KOPT-K1 (cell line): ENCODE data around the gene CFD.

Source experiments
- H3K27ac ChIP-seq: fragments of 200-600 bp; sonication (generic); 2 replicates; pipeline ENCODE4 v1.5.1; 2016; ENCODE audit warnings: antibody characterized with exemption, mild to moderate bottlenecking, low read depth, low read length; ENCODE audit not compliant: poor library complexity, severe bottlenecking
- H3K36me3 ChIP-seq: fragments of 200-600 bp; sonication (generic); 2 replicates; pipeline ENCODE4 v1.5.1; 2017; ENCODE audit warnings: antibody characterized with exemption, mild to moderate bottlenecking, low read length, moderate library complexity; ENCODE audit not compliant: insufficient read depth
- H3K9me3 ChIP-seq: fragments of 200-600 bp; sonication (generic); 2 replicates; pipeline ENCODE4 v1.5.1; 2017; ENCODE audit warnings: antibody characterized with exemption, low read length, mild to moderate bottlenecking; ENCODE audit not compliant: insufficient read depth, poor library complexity, severe bottlenecking

The CFD gene

DNA sequence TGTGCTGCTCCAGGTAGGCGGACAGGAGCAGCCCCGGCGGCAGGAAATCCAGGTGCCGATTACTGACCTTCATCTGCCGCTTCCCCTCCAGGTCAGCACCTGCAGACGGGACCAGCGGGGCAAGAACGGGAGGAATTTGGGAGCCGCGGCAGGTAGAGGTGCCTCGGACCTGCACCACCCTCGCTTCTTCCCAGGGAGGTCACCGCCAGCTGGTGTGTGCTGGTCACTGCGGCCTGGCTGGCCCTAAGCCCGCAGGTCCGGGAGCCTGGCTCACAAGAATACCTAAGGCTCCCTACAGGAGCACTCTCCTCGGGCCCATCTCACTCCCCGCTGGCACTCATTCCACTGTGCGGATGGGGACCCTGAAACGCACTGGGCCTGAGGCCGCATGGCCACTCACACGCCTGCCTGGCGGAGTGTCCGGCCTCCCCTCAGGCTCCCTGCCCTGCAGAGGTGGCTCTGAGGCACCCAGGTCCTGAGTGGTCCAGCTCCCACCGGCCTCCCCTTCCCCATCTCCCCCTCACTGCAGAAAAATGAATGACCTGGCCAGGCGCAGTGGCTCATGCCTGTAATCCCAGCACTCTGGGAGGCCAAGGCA lies 38.1 kb downstream of the CFD start:
- H3K36me3 ChIP-seq, result peaks cover 8% of the 10 kb centered on the region; the same call in 1 of the 2 replicates
- H3K9me3 ChIP-seq, result no peaks in the 10 kb centered on the region
- no peak overlapping the region for H3K27ac ChIP-seq

DNA sequence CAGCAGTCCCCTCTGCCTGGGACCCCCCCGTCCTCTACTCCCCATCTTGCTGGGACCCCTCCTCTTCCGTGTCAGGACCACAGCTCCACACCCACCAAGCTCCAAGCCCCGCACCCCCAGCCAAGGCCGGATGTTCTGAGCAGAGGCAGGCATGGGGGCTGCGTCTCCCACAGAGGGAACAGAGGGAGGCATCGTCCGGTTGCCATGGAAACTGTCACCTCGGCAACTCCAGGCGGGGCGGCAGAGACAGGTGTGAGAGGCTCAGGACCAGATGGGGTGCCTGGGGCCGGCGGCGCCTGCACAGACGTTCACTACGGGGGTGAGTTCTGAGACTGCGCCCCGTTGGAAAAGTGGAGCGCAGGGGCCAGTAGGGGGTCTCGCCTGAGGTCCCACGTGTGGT lies 39.2 kb downstream of the CFD start:
- H3K36me3 ChIP-seq, result peaks cover 8% of the 10 kb centered on the region; the same call in 1 of the 2 replicates
- H3K27ac ChIP-seq, result no peak overlapping the region
- H3K9me3 ChIP-seq, result no peaks in the 10 kb centered on the region

DNA sequence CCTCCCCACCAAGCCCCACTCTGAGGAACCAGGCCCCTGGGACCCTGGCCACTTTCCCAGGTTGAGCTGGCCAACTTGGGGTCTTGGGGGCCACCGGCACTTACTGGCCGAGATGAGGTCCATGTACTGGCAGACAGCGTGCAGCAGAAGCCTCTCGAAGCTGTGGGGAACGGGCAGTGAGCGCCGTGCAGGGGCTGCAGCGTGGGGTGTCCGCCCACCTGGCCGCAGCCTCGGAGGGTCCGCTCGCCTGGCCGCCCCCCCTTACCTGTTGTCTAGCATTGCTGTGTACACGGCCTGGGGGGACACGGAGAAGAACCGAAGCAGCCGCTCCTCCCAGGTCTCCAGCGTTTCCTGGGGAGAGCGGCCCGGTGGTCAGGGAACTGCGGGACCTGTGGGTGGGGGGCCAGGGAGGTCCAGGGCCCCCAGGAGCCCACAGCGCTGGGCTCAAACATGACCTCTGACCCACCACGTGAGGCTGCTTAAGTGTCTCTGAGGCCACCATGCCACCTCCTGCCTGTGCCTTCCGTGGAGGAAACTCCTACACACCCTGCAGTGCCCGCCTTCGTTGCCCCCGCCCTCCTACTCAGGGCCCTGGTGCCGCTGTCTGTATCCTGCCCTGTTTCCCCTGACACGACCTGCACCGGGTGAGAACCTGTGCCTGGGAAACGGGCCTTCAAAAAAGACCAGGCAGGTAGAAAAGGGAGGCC lies 40.0 kb downstream of the CFD start:
- Histone ChIP-seq H3K9me3 (no peaks in the 10 kb centered on the region), H3K36me3 (peaks cover 8% of the 10 kb centered on the region; the same call in 1 of the 2 replicates), H3K27ac (no peak overlapping the region)

DNA sequence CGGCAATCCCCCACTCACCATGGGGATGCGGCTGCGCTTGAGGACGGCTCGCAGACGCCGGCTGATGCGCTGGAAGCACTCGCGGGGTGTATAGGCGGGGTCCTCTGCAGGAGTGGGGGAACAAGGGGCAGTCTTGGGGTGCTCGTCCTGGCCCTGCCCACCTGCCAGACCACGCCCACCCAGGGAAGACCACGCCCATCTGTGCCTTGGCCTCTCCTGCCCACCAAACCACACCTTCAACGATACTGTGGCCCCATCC lies 40.5 kb downstream of the CFD start:
- Histone ChIP-seq H3K27ac (no peak overlapping the region), H3K36me3 (peaks cover 8% of the 10 kb centered on the region; the same call in 1 of the 2 replicates), H3K9me3 (no peaks in the 10 kb centered on the region)

DNA sequence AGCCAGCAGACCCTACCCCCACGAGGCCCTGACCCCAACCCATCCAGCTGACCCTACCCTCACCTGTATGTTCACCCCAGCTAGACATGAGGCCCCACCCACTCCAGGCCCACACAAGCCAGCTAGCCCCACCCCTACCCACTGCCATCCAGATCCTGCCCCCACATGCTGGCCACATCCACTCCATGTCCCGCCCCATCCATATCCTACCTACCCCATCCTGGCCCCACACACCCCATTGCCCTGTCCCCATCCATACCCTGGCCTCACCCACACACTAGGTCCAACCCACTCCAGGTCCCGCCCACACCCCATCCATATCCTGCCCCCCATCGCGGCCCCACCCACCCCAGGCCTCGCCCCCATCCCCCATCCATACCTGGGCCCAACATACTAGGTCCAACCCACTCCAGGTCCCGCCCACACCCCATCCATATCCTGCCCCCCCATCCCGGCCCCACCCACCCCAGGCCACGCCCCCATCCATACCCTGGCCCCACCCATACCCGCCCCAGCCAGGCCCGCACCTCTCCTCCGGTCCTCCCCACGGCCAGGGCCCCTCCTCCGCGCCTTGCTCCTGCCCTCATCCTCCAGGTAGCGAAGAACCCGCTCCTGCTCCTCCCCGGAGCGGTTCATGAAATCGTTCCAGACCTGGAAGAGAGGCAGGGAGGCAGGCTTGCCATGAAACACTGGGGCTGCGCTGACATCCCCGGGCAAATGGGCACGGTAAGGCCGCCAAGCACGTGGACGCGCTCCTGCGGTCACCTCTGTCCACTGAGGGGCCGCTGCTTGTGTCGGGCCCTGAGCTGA lies 41.0 kb downstream of the CFD start:
- Histone ChIP-seq H3K9me3 (no peaks in the 10 kb centered on the region), H3K27ac (no peak overlapping the region), H3K36me3 (peaks cover 8% of the 10 kb centered on the region; the same call in 1 of the 2 replicates)

DNA sequence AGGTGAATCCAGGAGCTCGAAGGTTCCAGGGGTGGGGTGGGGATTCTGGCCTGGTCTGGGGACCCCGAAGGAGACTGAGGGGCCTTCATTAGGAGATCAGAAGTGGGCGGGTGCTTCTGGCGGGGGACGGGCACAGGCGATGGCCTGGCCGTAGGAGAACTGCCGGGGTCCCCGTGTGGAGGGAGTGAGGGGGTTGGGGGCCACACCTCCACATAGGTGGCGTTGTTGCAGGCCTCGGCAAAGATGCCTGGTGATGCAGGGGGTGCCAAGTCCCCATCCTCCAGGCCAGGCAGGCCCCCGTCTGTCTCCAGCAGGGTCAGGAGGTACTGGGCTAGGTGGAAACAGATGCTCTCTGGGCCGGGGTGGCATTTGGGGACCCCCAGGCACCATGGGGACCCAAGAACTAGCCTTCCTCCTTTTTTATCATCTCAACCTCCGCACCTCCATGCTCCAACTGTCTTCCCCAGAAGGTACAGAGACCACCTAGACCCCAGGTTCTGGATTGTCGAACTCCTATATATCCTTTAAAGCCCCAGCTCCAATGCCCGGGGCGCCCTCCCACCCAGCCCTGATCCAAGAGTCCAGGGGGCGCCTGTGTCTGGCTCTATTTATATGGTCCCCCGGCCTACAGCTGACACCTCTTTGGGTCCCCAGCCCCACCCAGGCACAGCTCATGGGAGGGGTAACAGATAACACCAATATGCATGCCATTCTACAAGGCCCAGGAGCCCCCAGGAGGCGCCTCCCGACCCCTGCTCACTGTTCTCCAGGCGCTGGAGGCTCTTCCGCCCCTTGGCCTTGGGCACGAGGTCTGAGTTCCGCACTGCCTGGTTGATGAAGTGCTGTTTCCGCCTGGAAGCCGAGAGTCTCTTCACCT lies 42.0 kb downstream of the CFD start:
- no peaks in the 10 kb centered on the region for H3K9me3 ChIP-seq
- H3K36me3 ChIP-seq, result peaks cover 8% of the 10 kb centered on the region; the same call in 1 of the 2 replicates
- no peak overlapping the region for H3K27ac ChIP-seq

DNA sequence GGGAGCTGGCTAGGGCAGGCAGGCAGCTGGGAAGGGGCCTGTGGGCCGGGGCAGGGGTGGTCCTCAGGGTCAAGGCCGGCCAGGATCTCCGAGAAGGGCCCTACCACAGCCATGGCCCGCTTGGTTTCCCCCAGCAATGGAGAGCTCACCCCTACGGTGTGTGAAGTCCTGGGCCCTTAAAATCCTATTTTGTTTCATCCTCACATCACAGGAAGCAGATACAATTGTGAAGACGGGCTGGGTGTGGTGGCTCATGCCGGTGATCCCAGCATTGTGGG lies 42.6 kb downstream of the CFD start:
- no peak overlapping the region for H3K27ac ChIP-seq
- H3K9me3 ChIP-seq, result no peaks in the 10 kb centered on the region
- H3K36me3 ChIP-seq, result peaks cover 5% of the 10 kb centered on the region; the same call in 1 of the 2 replicates

DNA sequence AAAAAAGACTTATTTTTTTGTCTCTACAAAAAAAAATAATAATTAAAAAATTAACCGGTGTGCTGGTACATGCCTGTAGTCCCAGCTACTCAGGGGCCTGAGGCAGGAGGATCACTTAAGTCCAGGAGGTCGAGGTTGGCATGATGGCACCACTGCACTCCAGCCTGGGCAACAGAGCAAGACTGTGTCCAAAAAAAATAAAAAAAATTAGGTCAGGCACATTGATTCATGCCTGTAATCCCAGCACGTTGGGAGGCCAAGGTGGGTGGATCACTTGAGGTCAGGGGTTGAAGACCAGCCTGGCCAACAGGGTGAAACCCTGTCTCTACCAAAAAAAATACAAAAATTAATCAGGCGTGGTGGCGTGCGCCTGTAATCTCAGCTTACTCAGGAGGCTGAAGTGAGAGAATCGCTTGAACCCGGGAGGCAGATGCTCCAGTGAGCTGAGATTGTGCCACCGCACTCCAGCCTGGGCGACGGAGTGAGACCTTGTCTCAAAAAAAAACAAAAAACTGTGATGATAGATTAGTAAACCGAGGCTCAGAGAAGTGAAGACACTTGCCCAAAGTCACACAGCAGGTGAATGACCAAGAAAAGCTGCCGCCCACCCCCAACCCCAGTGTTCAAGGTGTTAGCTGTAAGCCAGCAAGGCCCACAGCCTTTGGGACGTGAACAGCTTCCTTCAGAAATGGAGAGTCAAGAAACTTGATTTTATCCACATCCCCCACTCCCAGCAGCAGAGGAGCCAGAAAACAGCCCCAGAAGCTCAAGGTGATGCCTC lies 43.2 kb downstream of the CFD start:
- H3K9me3 ChIP-seq, result no peaks in the 10 kb centered on the region
- no peaks in the 10 kb centered on the region for H3K36me3 ChIP-seq
- no peak overlapping the region for H3K27ac ChIP-seq

DNA sequence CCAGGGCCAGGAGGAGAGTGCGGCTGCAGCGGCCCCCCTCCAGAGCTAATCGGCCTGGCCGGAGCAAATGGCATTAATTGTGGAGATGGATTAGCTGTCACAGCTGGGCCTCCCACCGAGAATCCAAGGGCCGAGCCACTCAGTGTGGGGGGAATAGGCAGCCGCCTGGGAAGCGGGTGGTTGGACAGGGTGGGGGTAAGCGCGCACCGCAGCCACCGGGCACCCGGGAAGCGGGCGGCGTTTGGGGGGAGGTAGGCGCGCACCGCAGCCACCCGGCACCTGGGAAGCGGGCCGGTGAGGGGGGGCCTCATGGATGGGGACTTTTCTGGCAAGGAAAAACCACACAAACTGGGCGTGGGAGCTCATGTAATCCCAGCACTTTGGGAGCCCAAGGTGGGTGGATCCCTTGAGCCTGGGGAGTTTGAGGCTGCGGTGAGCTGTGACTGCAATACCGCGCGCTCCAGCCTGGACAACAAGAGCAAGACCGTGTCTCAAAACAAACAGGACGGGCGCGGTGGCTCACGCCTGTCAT lies 43.9 kb downstream of the CFD start:
- Histone ChIP-seq H3K27ac (no peak overlapping the region), H3K9me3 (no peaks in the 10 kb centered on the region), H3K36me3 (no peaks in the 10 kb centered on the region)

DNA sequence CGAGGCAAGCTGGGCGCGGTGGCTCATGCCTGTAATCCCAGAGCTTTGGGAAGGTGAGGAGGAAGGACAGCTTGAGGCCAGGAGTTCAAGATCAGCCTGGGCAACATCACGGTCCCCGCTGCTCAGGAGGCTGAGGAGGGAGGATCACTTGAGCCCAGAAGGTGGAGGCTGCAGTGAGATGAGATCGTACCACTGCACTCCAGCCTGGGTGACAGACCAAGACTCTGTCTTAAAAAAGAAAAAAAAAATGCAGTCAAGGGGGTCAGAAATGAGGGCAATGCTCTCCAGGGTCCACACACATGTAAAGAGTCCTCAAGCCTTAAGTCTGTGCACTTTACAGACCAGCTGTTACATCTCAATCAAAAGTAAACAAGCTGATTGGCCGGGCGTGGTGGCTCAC lies 45.1 kb downstream of the CFD start:
- Histone ChIP-seq H3K9me3 (no peaks in the 10 kb centered on the region), H3K27ac (no peak overlapping the region), H3K36me3 (no peaks in the 10 kb centered on the region)

DNA sequence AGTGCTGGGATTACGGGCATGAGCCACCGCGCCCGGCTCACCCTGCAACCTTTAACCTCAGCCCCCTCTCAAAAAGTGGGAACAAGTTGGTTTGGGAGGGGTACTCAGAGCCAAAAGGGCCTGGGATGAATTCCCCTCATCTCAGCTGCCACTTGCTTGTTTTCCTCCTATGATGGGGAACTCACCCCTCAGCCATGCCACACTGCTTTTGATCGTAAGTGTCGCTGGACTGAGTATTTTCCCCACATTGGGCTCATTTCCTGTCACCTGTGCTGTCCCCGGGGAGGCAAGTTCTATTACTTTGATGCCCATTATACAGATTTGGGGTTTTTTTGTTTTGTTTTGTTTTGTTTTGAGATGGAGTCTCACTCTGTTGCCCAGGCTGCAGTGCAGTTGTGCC lies 47.0 kb downstream of the CFD start:
- Histone ChIP-seq H3K9me3 (no peaks in the 10 kb centered on the region), H3K36me3 (no peaks in the 10 kb centered on the region), H3K27ac (no peak overlapping the region)

DNA sequence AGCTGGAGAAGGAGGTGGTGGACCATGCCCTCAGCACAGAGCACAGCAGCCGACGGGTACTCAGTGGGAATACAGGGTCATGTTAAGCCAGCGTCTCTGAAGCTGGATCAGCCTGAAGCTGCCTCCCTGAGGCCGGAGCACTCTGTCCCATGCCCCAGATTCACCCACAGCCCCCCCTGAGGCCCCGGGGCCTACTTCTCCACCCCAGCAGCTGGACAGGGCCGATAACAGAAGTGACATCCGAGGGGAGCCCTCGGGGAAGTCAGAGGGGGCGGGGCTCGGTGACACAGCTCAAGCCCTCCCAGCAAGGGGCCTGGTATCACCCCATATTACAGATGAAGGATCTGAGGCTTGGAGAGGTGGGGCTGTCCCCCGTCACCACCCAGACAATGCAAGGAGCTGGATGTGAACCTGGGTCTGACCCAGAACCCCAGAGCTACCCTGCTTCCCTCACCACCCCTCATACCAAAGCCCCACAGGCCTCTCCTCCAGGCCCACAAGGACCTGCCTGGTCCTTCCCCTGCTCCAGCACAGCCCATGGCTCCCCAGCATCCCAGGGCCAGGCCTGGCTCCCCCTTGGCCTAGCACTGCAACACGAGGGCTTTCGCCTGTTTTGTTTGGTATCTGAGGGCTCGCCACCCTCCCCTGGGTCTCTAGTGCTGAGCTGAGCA lies 47.9 kb downstream of the CFD start:
- Histone ChIP-seq H3K27ac (no peak overlapping the region), H3K9me3 (no peaks in the 10 kb centered on the region), H3K36me3 (no peaks in the 10 kb centered on the region)

DNA sequence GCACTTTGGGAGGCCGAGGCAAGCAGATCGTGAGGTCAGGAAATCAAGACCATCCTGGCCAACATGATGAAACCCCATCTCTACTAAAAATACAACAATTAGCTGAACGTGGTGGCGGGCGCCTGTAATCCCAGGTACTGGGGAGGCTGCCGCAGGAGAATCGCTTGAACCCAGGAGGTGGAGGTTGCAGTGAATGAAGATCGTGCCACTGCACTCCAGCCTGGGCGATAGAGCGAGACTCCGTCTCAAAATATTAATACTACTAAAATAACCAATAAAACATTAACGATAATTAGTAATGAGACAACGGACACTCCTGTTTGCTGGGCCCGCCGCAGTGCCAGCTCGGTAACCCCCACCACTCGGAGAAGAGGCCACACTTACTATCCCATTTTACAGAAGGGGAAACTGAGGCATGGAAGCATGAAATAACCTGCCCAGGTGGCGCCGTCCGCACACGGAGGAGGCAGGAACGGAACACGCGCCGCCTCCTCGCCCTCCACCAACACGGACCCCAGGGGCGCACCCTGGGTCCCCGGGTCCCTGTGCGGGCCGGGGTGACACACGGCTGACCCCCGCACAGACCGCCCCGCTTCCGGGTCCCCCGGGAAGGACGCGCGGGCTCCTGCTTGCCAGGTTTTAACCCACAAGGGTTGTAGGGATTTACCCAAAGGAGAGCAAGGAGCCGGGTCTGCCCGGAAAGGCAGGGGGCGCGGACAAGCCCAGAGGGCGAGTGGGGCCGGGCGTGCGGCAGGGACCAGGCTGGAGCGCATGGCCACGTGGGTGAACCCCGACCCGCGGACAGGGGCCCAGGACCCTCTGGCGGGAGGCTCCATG lies 52.0 kb downstream of the CFD start:
- Histone ChIP-seq H3K27ac (no peak overlapping the region), H3K36me3 (no peaks in the 10 kb centered on the region), H3K9me3 (no peaks in the 10 kb centered on the region)
